ENCODE results near the gene CCR5.
"Not testable (repeated sequence)": the region's sequence is repeated elsewhere in the genome, so short reads cannot be mapped to it uniquely, and the experiment has no call there.

CCR5 gene

GRCh38 chr3:46370839-46371518 is at the start of gene CCR5:
CCR5 (plus strand) TSS chr3:46370946; CDS start chr3:46372903, 1,957 bp downstream.
- Histone ChIP-seq H3K36me3 (no peaks in the 10 kb centered on the region), H3K27me3 (ENCODE audit: insufficient read depth, low read depth, severe bottlenecking) (peaks cover 90% of the 10 kb centered on the region), H3K4me3 (ENCODE audit: low read depth, low read length) (no peak within 1 kb of the TSS), H3K27ac (no peak within 1 kb of the TSS), H3K9me3 (ENCODE audit: severe bottlenecking) (no peaks in the 10 kb centered on the region)
- TF ChIP-seq, protein P1, sequence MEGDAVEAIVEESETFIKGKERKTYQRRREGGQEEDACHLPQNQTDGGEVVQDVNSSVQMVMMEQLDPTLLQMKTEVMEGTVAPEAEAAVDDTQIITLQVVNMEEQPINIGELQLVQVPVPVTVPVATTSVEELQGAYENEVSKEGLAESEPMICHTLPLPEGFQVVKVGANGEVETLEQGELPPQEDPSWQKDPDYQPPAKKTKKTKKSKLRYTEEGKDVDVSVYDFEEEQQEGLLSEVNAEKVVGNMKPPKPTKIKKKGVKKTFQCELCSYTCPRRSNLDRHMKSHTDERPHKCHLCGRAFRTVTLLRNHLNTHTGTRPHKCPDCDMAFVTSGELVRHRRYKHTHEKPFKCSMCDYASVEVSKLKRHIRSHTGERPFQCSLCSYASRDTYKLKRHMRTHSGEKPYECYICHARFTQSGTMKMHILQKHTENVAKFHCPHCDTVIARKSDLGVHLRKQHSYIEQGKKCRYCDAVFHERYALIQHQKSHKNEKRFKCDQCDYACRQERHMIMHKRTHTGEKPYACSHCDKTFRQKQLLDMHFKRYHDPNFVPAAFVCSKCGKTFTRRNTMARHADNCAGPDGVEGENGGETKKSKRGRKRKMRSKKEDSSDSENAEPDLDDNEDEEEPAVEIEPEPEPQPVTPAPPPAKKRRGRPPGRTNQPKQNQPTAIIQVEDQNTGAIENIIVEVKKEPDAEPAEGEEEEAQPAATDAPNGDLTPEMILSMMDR (IDR thresholded peaks at IDR 0.05; ENCODE audit: low read depth, low read length) = no peak
- DNase-seq = no peak

GRCh38 chr3:46321461-46322104 is 49.2 kb upstream of the CCR5 start:
- no peak overlapping the region for H3K27ac ChIP-seq
- peaks cover 74% of the 10 kb centered on the region for H3K27me3 ChIP-seq (ENCODE audit: insufficient read depth, low read depth, severe bottlenecking)
- DNase-seq = no peak
- no peak overlapping the region for H3K4me3 ChIP-seq (ENCODE audit: low read depth, low read length)
- no peaks in the 10 kb centered on the region for H3K9me3 ChIP-seq (ENCODE audit: severe bottlenecking)
- TF ChIP-seq, protein P1 (IDR thresholded peaks at IDR 0.05; ENCODE audit: low read depth, low read length) = no peak
- no peaks in the 10 kb centered on the region for H3K36me3 ChIP-seq

GRCh38 chr3:46324036-46324435 is 46.7 kb upstream of the CCR5 start:
- H3K4me3 ChIP-seq (ENCODE audit: low read depth, low read length) = no peak overlapping the region
- TF ChIP-seq, protein P1 (IDR thresholded peaks at IDR 0.05; ENCODE audit: low read depth, low read length) = no peak
- no peak overlapping the region for H3K27ac ChIP-seq

GRCh38 chr3:46325645-46326300 is 45.0 kb upstream of the CCR5 start:
- H3K27me3 ChIP-seq (ENCODE audit: insufficient read depth, low read depth, severe bottlenecking) = peaks cover 64% of the 10 kb centered on the region
- TF ChIP-seq, protein P1 (IDR thresholded peaks at IDR 0.05; ENCODE audit: low read depth, low read length) = no peak

More at GRCh38 chr3:46324036-46324435, 46.7 kb upstream of the CCR5 start:
- Histone ChIP-seq H3K27me3 (ENCODE audit: insufficient read depth, low read depth, severe bottlenecking) (peaks cover 69% of the 10 kb centered on the region), H3K9me3 (ENCODE audit: severe bottlenecking) (no peaks in the 10 kb centered on the region), H3K36me3 (no peaks in the 10 kb centered on the region)
- no peak for DNase-seq

DNA sequence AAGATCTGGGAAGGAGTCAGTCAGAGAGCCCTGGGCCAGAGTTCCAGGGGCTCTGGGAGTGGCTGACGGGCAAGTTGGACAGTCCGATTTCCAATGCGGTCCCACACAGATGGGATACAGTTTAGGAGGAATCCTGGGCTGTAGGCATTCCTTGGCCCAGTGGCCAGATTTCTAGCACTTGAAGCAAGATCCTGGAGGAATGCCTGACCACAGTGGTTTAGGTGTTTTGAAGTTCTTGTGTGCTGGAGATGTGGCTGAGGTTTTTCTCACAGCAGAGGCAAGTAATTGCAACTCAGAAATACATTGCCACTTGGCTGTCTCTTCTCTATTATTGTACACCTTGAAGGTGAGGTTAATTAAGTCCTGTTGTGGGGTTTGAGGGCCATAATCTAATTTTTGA is 40.1 kb upstream of the CCR5 start:
- not testable (repeated sequence) for H3K9me3 ChIP-seq (ENCODE audit: severe bottlenecking); DNase-seq; H3K27ac ChIP-seq; H3K36me3 ChIP-seq; H3K4me3 ChIP-seq (ENCODE audit: low read depth, low read length)
- peaks cover 69% of the 10 kb centered on the region for H3K27me3 ChIP-seq (ENCODE audit: insufficient read depth, low read depth, severe bottlenecking)

More at GRCh38 chr3:46325645-46326300, 45.0 kb upstream of the CCR5 start:
- H3K27ac ChIP-seq = no peak overlapping the region
- no peak for DNase-seq
- H3K9me3 ChIP-seq (ENCODE audit: severe bottlenecking) = no peaks in the 10 kb centered on the region
- H3K36me3 ChIP-seq = no peaks in the 10 kb centered on the region
- H3K4me3 ChIP-seq (ENCODE audit: low read depth, low read length) = no peak overlapping the region

Measured in WERI-Rb-1 (cell line).